Upper lobe of right lung (tissue), 1 donor: ENCODE data around the gene TBC1D21. TPM values are rescaled to one million over a fixed set of nuclear protein-coding genes. Genes with fewer than 3 reads are reported as not detected.

Source experiments
- ATAC-seq: fragments of 200-7000 bp; cut with Tn5 transposase; one replicate; pipeline ENCODE4 v1.9.1; 2020; ENCODE audit warnings: mild to moderate bottlenecking, moderate library complexity
- DNase-seq: peaks from one replicate; pipeline ENCODE4 v3.0.0-alpha.2; 2020
- H3K27ac ChIP-seq: fragments of 200-600 bp; one replicate; pipeline ENCODE4 v1.8.0; 2022
- H3K27me3 ChIP-seq: fragments of 200-600 bp; one replicate; pipeline ENCODE4 v1.8.0; 2022; ENCODE audit warnings: mild to moderate bottlenecking
- H3K36me3 ChIP-seq: fragments of 200-600 bp; one replicate; pipeline ENCODE4 v1.8.0; 2022
- H3K4me1 ChIP-seq: fragments of 200-600 bp; one replicate; pipeline ENCODE4 v1.8.0; 2022
- H3K4me3 ChIP-seq: fragments of 200-600 bp; one replicate; pipeline ENCODE4 v1.8.0; 2022; ENCODE audit warnings: mild to moderate bottlenecking
- H3K9me3 ChIP-seq: fragments of 200-600 bp; one replicate; pipeline ENCODE4 v1.8.0; 2022
- intact Hi-C: fragments of 100-400 bp; cut with DNase I; formaldehyde crosslinking; loops from one replicate; pipeline ENCODE4 v1.11.0; 2022
- total RNA-seq: library from RNA; stranded (reverse); fragmentation: NEBNext Ultra II Directional; extraction: Animal tissue kit (Norgen Biotek cat#: 25700); gene quantifications from one replicate; pipeline ENCODE4 v1.2.1, GENCODE V29; 2021
- TF ChIP-seq, protein P1 (sequence below): fragments of 200-600 bp; IDR thresholded peaks from one replicate; pipeline ENCODE4 v1.8.0; 2022; ENCODE audit warnings: antibody characterized with exemption
- donor health status: DM: no; HTN: yes; CAD: no; lungs with severe emphysema.

Gene TBC1D21
- total RNA-seq, 1 donor from 2014 or later: not detected

DNA sequence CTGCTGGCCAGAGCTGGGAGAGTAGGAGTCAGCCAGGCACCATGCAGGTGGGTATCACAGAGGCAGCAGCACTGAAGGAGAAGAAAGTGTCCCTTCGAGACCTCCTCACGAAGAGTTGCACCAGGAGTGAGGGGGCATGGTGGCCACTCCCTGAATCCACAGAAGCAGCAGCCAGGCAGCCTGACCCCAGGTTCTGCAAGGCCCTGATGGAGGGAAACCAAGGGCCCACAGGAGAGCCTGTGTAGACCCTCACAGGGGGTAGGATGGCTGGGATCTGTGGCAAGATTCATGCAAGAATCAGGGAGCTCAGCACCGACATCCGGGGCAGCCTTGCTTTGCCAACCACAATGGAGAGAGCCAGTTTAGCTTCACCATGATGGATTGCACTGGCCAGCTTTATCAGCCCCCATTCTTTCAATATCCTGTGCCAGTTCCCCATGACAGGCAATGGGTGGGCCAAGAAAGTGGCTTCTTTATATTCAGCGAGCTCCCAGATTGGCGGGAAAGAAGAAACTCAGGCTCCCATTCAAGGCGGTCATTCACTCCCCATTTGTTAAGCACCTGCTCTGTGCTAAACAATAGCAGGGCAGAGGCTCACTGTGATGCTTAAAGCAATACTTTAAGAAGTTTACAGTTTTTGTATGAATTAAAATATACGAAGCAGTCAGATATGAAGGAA lies 33.5 kb upstream of the TBC1D21 start:
- peaks cover 5% of the 10 kb centered on the region for H3K27me3 ChIP-seq
- no peaks in the 10 kb centered on the region for H3K4me1 ChIP-seq
- H3K36me3 ChIP-seq: no peaks in the 10 kb centered on the region
- H3K9me3 ChIP-seq: no peaks in the 10 kb centered on the region
- H3K27ac ChIP-seq: no peak overlapping the region
- TF ChIP-seq, protein P1, sequence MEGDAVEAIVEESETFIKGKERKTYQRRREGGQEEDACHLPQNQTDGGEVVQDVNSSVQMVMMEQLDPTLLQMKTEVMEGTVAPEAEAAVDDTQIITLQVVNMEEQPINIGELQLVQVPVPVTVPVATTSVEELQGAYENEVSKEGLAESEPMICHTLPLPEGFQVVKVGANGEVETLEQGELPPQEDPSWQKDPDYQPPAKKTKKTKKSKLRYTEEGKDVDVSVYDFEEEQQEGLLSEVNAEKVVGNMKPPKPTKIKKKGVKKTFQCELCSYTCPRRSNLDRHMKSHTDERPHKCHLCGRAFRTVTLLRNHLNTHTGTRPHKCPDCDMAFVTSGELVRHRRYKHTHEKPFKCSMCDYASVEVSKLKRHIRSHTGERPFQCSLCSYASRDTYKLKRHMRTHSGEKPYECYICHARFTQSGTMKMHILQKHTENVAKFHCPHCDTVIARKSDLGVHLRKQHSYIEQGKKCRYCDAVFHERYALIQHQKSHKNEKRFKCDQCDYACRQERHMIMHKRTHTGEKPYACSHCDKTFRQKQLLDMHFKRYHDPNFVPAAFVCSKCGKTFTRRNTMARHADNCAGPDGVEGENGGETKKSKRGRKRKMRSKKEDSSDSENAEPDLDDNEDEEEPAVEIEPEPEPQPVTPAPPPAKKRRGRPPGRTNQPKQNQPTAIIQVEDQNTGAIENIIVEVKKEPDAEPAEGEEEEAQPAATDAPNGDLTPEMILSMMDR: no peak
- H3K4me3 ChIP-seq: no peak overlapping the region
- DNase-seq (no peak), ATAC-seq (no peak)
- intact Hi-C loops: no loop called here

DNA sequence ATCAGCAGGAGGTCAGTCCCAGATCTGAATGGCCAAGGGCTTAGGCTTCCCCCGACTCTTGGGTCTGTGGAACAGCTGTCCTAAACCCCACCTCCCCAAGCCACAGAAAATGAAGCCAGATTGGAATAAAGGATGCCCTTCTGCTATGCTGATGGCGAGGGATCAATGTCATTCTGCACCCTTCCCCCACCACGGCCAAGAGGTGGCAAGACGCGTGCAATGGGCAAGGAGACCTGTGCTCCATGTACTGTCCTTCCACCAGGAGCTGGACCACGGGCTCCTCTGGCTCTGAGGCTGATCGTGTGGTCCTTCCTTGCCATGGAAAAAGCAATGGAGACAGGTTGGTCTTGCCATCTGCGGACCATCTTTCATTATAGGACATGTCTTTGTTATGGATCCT lies 32.6 kb upstream of the TBC1D21 start:
- no peak for ATAC-seq
- no peak for DNase-seq
- H3K9me3 ChIP-seq: no peaks in the 10 kb centered on the region
- H3K36me3 ChIP-seq: no peaks in the 10 kb centered on the region
- peaks cover 5% of the 10 kb centered on the region for H3K27me3 ChIP-seq
- TF ChIP-seq, protein P1: no peak
- H3K27ac ChIP-seq: no peak overlapping the region
- intact Hi-C loops: no loop called here
- H3K4me3 ChIP-seq: no peak overlapping the region
- H3K4me1 ChIP-seq: no peaks in the 10 kb centered on the region

DNA sequence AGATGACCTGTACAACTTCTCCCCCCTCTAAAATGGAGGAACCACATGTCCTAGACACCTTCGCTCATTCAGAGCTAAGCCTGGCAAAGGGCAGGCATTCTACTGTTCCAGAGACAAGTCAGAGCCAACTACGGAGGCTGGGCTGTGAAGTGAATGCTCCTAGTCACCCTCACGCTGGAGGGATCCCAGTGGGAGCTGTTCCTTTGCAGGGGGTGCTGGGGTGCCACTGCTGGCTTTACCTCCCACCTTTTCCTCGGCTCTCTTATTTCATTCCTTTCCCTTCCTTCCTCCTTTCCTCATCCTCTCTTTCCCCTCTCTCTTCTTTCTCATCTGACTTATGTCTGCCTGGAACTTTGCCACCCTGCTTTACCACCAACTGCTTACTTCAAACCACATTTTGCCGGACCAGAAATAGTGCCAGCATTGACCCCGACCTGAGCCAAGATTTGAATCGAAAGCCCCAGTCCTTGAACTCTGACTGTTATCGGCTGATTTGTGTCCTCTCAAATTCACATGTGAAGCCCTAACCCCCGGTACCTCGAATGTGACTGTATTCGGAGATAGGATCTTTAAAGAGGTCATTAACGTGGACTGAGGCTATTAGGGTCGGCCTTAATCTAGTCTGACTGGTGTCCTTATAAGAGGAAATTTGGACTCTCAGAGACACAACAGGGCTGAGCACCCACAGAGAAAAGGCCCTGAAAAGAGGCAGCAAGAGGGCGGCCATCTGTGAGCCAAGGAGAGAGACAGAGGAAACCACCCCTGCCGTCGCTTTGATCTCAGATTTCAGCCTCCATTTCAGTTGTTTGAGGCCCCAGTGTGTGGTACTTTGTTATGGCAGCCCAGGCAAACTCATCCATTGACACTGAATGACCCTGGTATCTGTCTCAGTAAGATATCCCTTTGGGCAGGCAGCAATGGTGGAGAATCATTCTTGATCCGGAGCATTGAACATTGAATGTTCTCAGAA lies 31.3 kb upstream of the TBC1D21 start:
- TF ChIP-seq, protein P1: no peak
- H3K4me3 ChIP-seq: no peak overlapping the region
- DNase-seq: no peak
- intact Hi-C loops: no loop called here
- H3K27ac ChIP-seq: no peak overlapping the region
- no peaks in the 10 kb centered on the region for H3K4me1 ChIP-seq
- peaks cover 5% of the 10 kb centered on the region for H3K27me3 ChIP-seq
- ATAC-seq: no peak
- no peaks in the 10 kb centered on the region for H3K36me3 ChIP-seq
- no peaks in the 10 kb centered on the region for H3K9me3 ChIP-seq

DNA sequence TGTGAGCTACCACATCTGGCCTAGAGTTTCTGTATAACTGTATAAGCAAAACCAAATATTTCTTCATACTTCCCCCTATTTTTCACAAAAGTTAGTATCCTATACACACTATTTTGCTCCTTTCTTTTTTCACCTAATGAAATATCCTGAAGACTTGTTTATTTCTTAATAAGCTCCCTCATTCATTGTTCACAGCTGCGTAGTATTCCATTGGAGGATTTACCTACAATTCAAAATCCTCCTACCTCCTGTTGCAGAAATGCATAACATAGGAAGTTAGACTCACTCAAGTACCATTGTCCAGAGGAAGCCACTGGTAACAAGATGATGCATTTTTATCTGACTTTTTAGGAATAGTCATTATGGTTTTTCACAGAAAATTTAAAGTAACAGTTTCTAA lies 29.6 kb upstream of the TBC1D21 start:
- ATAC-seq: no peak
- TF ChIP-seq, protein P1: no peak

DNA sequence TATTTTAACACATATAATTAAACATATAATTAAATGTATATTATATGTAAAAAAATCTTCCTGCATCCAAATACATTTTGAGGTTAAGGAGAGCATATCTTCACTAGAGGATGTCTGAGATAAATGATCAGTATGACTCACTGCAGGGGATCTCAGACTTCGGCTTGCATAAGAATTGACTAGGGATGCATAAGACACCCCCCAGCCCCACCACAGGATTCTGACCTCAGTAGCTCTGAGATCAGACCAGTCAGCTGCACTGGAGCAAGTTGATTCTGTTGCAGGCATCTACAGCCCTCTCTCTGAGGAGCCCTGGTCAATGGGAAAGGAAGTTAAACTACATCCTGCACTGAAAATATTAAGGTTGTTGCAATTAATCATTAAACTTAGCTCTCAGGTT lies 29.0 kb upstream of the TBC1D21 start:
- H3K4me3 ChIP-seq: no peak overlapping the region
- ATAC-seq (no peak), DNase-seq (no peak)
- H3K27ac ChIP-seq: no peak overlapping the region
- H3K27me3 ChIP-seq: peaks cover 5% of the 10 kb centered on the region
- TF ChIP-seq, protein P1: no peak
- H3K9me3 ChIP-seq: no peaks in the 10 kb centered on the region
- H3K36me3 ChIP-seq: no peaks in the 10 kb centered on the region
- no peaks in the 10 kb centered on the region for H3K4me1 ChIP-seq
- intact Hi-C loops: no loop called here

More for the DNA sequence above, 29.6 kb upstream of the TBC1D21 start:
- H3K9me3 ChIP-seq: no peaks in the 10 kb centered on the region
- no peaks in the 10 kb centered on the region for H3K4me1 ChIP-seq
- H3K36me3 ChIP-seq: no peaks in the 10 kb centered on the region
- H3K27me3 ChIP-seq: peaks cover 5% of the 10 kb centered on the region
- DNase-seq: no peak
- intact Hi-C loops: no loop called here
- H3K4me3 ChIP-seq: no peak overlapping the region
- H3K27ac ChIP-seq: no peak overlapping the region
